GM18909 (cell line): Measurements from ENCODE around the gene SLC25A26.

Source experiments
- ATAC-seq: cut with Tn5 transposase; IDR thresholded peaks from one replicate; pipeline ENCODE4 v1.9.1; 2021; ENCODE audit warnings: mild to moderate bottlenecking; ENCODE audit not compliant: unreplicated experiment, poor library complexity

The SLC25A26 gene

GRCh38 chr3:66386925-66387650, 166.3 kb downstream of the SLC25A26 start:
- peak; percentile 56 for ATAC-seq

GRCh38 chr3:66390013-66390412, 169.2 kb downstream of the SLC25A26 start:
- ATAC-seq: peak; percentile 18

- no peak for ATAC-seq
Observed at GRCh38 chr3:66392512-66392911, 171.7 kb downstream of the SLC25A26 start.

GRCh38 chr3:66392966-66393332, 172.1 kb downstream of the SLC25A26 start:
- no peak for ATAC-seq

GRCh38 chr3:66393333-66394005, 172.7 kb downstream of the SLC25A26 start:
- peak; percentile 18 for ATAC-seq

GRCh38 chr3:66394019-66394752, 173.4 kb downstream of the SLC25A26 start:
- peak; percentile 92 for ATAC-seq

GRCh38 chr3:66394753-66395249, 174.0 kb downstream of the SLC25A26 start:
- ATAC-seq: no peak

- no peak for ATAC-seq
Observed at GRCh38 chr3:66395635-66396034, 174.8 kb downstream of the SLC25A26 start.

GRCh38 chr3:66396161-66396760, 175.5 kb downstream of the SLC25A26 start:
- ATAC-seq: no peak

GRCh38 chr3:66396888-66397287, 176.1 kb downstream of the SLC25A26 start:
- no peak for ATAC-seq

GRCh38 chr3:66397745-66398144, 176.9 kb downstream of the SLC25A26 start:
- no peak for ATAC-seq

GRCh38 chr3:66398228-66399025, 177.6 kb downstream of the SLC25A26 start:
- no peak for ATAC-seq

- no peak for ATAC-seq
Observed at GRCh38 chr3:66399529-66400232, 178.9 kb downstream of the SLC25A26 start.

GRCh38 chr3:66400411-66401156, 179.8 kb downstream of the SLC25A26 start:
- ATAC-seq: no peak

- no peak for ATAC-seq
Observed at GRCh38 chr3:66401157-66401550, 180.4 kb downstream of the SLC25A26 start.

GRCh38 chr3:66401675-66402491, 181.1 kb downstream of the SLC25A26 start:
- no peak for ATAC-seq

GRCh38 chr3:66402596-66403290, 181.9 kb downstream of the SLC25A26 start:
- no peak for ATAC-seq
